Ovary (tissue), 9 donors: Measurements from ENCODE around the gene EXOSC9. TPM values are rescaled to one million over a fixed set of nuclear protein-coding genes. Genes with fewer than 3 reads are reported as not detected.

Source experiments
- DNase-seq, 5 donors: peaks; one replicate each; pipeline ENCODE4 v3.0.0-alpha.2; 2019 to 2020
- H3K27ac ChIP-seq, 2 donors: fragments of 200-600 bp; one replicate each; pipeline versions ENCODE4 v1.5.1 to v1.8.0; 2019 to 2022
- H3K27me3 ChIP-seq: fragments of 200-600 bp; one replicate; pipeline ENCODE4 v1.8.0; 2022
- H3K36me3 ChIP-seq: fragments of 200-600 bp; sonication (generic); one replicate; pipeline ENCODE4 v1.5.1; 2019
- H3K4me1 ChIP-seq: one replicate; pipeline ENCODE4 v1.8.1; 2013; ENCODE audit warnings: mild to moderate bottlenecking, moderate library complexity; ENCODE audit not compliant: insufficient read depth
- H3K4me3 ChIP-seq: fragments of 200-600 bp; sonication (generic); one replicate; pipeline ENCODE4 v1.5.1; 2017
- H3K9me3 ChIP-seq, 2 donors: fragments of 200-600 bp in 1 of 2; sonication (generic) in 1 of 2; one replicate each; pipeline versions ENCODE4 v1.5.1 to v1.8.1; 2013 to 2019; ENCODE audit warnings: mild to moderate bottlenecking in 1 of 2, moderate library complexity in 1 of 2
- CTCF ChIP-seq, 3 donors: fragments of 450-650 bp in 2 of 3; fragments of 200-600 bp in 1 of 3; IDR thresholded peaks; one replicate each; pipeline versions ENCODE4 v1.5.1 to v1.8.0; 2016 to 2022; ENCODE audit warnings: antibody characterized with exemption in 3 of 3, mild to moderate bottlenecking in 1 of 3
- EP300 ChIP-seq: sonication (generic); formaldehyde crosslinking; IDR thresholded peaks from one replicate; pipeline ENCODE4 v1.6.1; 2017; ENCODE audit warnings: antibody characterized with exemption
- POLR2A ChIP-seq: fragments of 450-650 bp; IDR thresholded peaks from one replicate; pipeline ENCODE4 v1.6.1; 2017; ENCODE audit warnings: antibody characterized with exemption, mild to moderate bottlenecking, moderate library complexity
- WGBS, 3 donors: extraction: QIAGEN DNeasy Blood & Tissue Kit in 1 of 3; methylation state at CpG; one replicate each; pipeline versions ENCODE4 v1.1.5 to v1.1.7; 2013 to 2017; 5-methylcytosine and 5-hydroxymethylcytosine counted together
- intact Hi-C, 4 donors: fragments of 100-400 bp; cut with DNase I; formaldehyde crosslinking; loops; one replicate each; pipeline versions ENCODE4 v1.11.0 to v1.15.1; 2022 to 2023
- polyA plus RNA-seq, 2 donors: library from polyadenylated mRNA; stranded (reverse); fragments of 200-250 nt in 1 of 2; fragments of 350-450 nt in 1 of 2; fragmentation: Illumina TruSeq in 1 of 2; extraction: RNeasy Lipid Tissue Mini Kit (QIAGEN cat#74804) in 1 of 2; gene quantifications; one replicate each; pipeline ENCODE4 v1.2.3, GENCODE V29; 2013 to 2014
- total RNA-seq, 7 donors: library from RNA; depleted of rRNA in 2 of 7; stranded (reverse); fragments of >200 nt in 2 of 7; fragmentation: NEBNext Ultra II Directional in 3 of 7; extraction: Animal tissue kit (Norgen Biotek cat#: 25700) in 3 of 7; gene quantifications; one replicate each; pipeline versions ENCODE4 v1.1.0 to v1.2.4, GENCODE V29; 2016 to 2023
- donor health status: DM: no; HTN: no; CAD: no; lungs with moderate emphysema.
- donor health status: DM: no; HTN: no; CAD: no.
- donor health status: Bipolar disorder and iron deficiency.
- donor health status: DM: yes; HTN: yes; CAD: no.
- donor health status: DM: no; HTN: no; CAD: no.
- donor health status: DM: yes; HTN: yes; CAD: no.

Gene EXOSC9
- total and polyA plus RNA-seq, 9 donors: 13.2 to 21.8 (median 17.9) TPM

- H3K27ac ChIP-seq: no peak overlapping the region
- no peaks in the 10 kb centered on the region for H3K27me3 ChIP-seq
- no peak for DNase-seq
- no peaks in the 10 kb centered on the region for H3K9me3 ChIP-seq
- no peak overlapping the region for H3K4me3 ChIP-seq
- intact Hi-C loops: no loop called here
- H3K4me1 ChIP-seq: no peaks in the 10 kb centered on the region
- H3K36me3 ChIP-seq: no peaks in the 10 kb centered on the region
- TF ChIP-seq CTCF (IDR thresholded peaks at IDR 0.05): no peak
These were observed 4.8 kb upstream of the EXOSC9 start for GRCh38 chr4:121796283-121796682.

- H3K9me3 ChIP-seq: no peaks in the 10 kb centered on the region
- no peaks in the 10 kb centered on the region for H3K27me3 ChIP-seq
- no peak overlapping the region for H3K27ac ChIP-seq
- DNase-seq: no peak
- 68 to 79% (median 76%) methylated on average over 2 of the region's 2 CpGs for WGBS, 3 donors
- H3K4me3 ChIP-seq: no peak overlapping the region
- no peak for TF ChIP-seq POLR2A
- TF ChIP-seq CTCF (IDR thresholded peaks at IDR 0.05): no peak
- no peak for TF ChIP-seq EP300
- intact Hi-C loops: no loop called here
- H3K36me3 ChIP-seq: no peaks in the 10 kb centered on the region
- H3K4me1 ChIP-seq: no peaks in the 10 kb centered on the region
These were observed 1.8 kb upstream of the EXOSC9 start for GRCh38 chr4:121799208-121799823.

- Histone ChIP-seq H3K9me3 (no peaks in the 10 kb centered on the region), H3K4me3 (no peak overlapping the region), H3K27me3 (no peaks in the 10 kb centered on the region), H3K36me3 (no peaks in the 10 kb centered on the region), H3K27ac (peak overlapping the region in 1 of 2 donors; percentile 88), H3K4me1 (no peaks in the 10 kb centered on the region)
- 89 to 93% (median 91%) methylated on average over 3 of the region's 3 CpGs for WGBS, 3 donors
- DNase-seq: no peak
- TF ChIP-seq POLR2A (no peak), EP300 (no peak), CTCF (IDR thresholded peaks at IDR 0.05) (no peak)
- intact Hi-C loops: no loop called here
These were observed 1.1 kb upstream of the EXOSC9 start for GRCh38 chr4:121799867-121800501.

- no peaks in the 10 kb centered on the region for H3K9me3 ChIP-seq
- WGBS, 3 donors: 15 to 51% (median 31%) methylated on average over 8 of the region's 8 CpGs
- H3K27ac ChIP-seq: peak overlapping the region; percentile 69 to 88
- peak overlapping the region; percentile 61 for H3K4me3 ChIP-seq
- intact Hi-C loops: no loop called here
- no peak for TF ChIP-seq CTCF (IDR thresholded peaks at IDR 0.05)
- no peak for TF ChIP-seq EP300
- no peak for TF ChIP-seq POLR2A
- H3K36me3 ChIP-seq: no peaks in the 10 kb centered on the region
- no peaks in the 10 kb centered on the region for H3K27me3 ChIP-seq
- H3K4me1 ChIP-seq: no peaks in the 10 kb centered on the region
- DNase-seq: no peak
These were observed 524 bp upstream of the EXOSC9 start for GRCh38 chr4:121800638-121800960.
